GM13976 (cell line): ENCODE measurements around the gene TM7SF3.

Experiments
- DNase-seq: peaks from one replicate; pipeline ENCODE4 v3.0.0; 2012; ENCODE audit warnings: low spot score
- CTCF ChIP-seq: IDR thresholded peaks from 2 replicates; pipeline ENCODE4 v1.5.1; 2012; ENCODE audit warnings: borderline replicate concordance, mild to moderate bottlenecking; ENCODE audit not compliant: insufficient read depth; ENCODE audit errors: extremely low read depth, missing control alignments, control extremely low read depth
- in situ Hi-C: fragments of 300-500 bp; cut with MboI; formaldehyde crosslinking; loops from one replicate; pipeline ENCODE4 v1.12.0; 2022; ENCODE audit warnings: low sequenced_read_pairs, mixed read lengths, inconsistent platforms; ENCODE audit not compliant: unreplicated experiment

Gene TM7SF3

GRCh38 chr12:26987634-26988424 lies 26.4 kb downstream of the TM7SF3 start:
- in situ Hi-C loops: no loop called here
- DNase-seq: peak; percentile 28
- no peak for TF ChIP-seq CTCF

- DNase-seq: no peak
Observed at GRCh38 chr12:26982866-26983265, 31.3 kb downstream of the TM7SF3 start.

GRCh38 chr12:26979733-26980132 lies 34.5 kb downstream of the TM7SF3 start:
- no peak for DNase-seq
- in situ Hi-C loops: no loop called here
- TF ChIP-seq CTCF: no peak

More at GRCh38 chr12:26982866-26983265, 31.3 kb downstream of the TM7SF3 start:
- in situ Hi-C loops: no loop called here
- no peak for TF ChIP-seq CTCF

GRCh38 chr12:26978801-26979200 lies 35.4 kb downstream of the TM7SF3 start:
- no peak for DNase-seq
- in situ Hi-C loops: no loop called here
- TF ChIP-seq CTCF: no peak

- in situ Hi-C loops: no loop called here
- TF ChIP-seq CTCF: no peak
- DNase-seq: no peak
Observed at GRCh38 chr12:26976687-26977086, 37.5 kb downstream of the TM7SF3 start.

- peak; percentile 69 for DNase-seq
- TF ChIP-seq CTCF: peak; percentile 7
- in situ Hi-C loops: no loop called here
Observed at GRCh38 chr12:26971963-26972362, 42.2 kb downstream of the TM7SF3 start.
